HG02623 (cell line): ENCODE results near the gene RLF.
A peak's percentile ranks its signal among the peaks of the same experiment; 100 is the strongest.

Source experiments
- ATAC-seq: cut with Tn5 transposase; IDR thresholded peaks from one replicate; pipeline ENCODE4 v1.9.1; 2021; ENCODE audit warnings: moderate library complexity; ENCODE audit not compliant: unreplicated experiment

The RLF gene

DNA sequence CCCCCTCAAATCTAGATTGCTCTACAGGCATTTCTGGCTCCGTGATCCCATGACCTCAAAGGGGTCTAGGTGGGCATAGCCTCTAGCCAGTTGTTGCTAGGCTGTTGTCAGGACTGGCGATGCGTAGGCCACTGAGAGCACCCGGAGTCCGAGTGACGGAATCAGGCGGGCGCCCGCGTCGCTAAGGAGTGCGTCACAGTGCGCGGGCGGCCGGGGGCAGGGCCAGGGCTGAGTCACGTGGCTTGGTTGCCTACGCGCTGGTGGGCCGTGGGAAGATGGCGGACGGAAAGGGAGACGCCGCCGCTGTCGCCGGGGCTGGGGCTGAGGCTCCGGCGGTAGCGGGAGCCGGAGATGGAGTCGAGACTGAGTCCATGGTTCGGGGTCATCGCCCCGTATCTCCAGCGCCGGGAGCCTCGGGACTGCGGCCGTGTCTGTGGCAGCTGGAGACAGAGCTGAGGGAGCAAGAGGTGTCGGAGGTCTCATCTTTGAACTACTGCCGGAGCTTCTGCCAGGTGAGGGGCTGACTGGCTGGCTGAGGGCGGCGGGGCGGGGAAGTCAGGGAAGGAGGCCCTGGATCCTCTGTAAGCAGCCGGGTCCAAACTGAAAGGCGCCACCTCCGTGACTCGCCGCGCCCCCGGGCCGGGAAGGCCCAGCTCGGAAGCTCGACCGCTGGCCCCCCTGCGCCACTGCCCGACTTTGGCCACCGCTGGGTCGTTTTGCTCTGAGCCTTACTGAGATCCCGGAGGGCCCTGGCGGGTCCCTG is at the start of gene RLF:
Gene RLF, plus strand, starts transcription at position 263 of the 763 bp plus-strand sequence. Its CDS starts 13 bp downstream, at position 276.
- peak; percentile 83 for ATAC-seq

GRCh38 chr1:40114400-40114799 is 46.8 kb upstream of the RLF start:
- ATAC-seq = no peak

- no peak for ATAC-seq
Observed at GRCh38 chr1:40120128-40120527, 41.1 kb upstream of the RLF start.

GRCh38 chr1:40122855-40123254 is 38.3 kb upstream of the RLF start:
- no peak for ATAC-seq

- ATAC-seq = no peak
Observed at GRCh38 chr1:40130892-40131291, 30.3 kb upstream of the RLF start.

DNA sequence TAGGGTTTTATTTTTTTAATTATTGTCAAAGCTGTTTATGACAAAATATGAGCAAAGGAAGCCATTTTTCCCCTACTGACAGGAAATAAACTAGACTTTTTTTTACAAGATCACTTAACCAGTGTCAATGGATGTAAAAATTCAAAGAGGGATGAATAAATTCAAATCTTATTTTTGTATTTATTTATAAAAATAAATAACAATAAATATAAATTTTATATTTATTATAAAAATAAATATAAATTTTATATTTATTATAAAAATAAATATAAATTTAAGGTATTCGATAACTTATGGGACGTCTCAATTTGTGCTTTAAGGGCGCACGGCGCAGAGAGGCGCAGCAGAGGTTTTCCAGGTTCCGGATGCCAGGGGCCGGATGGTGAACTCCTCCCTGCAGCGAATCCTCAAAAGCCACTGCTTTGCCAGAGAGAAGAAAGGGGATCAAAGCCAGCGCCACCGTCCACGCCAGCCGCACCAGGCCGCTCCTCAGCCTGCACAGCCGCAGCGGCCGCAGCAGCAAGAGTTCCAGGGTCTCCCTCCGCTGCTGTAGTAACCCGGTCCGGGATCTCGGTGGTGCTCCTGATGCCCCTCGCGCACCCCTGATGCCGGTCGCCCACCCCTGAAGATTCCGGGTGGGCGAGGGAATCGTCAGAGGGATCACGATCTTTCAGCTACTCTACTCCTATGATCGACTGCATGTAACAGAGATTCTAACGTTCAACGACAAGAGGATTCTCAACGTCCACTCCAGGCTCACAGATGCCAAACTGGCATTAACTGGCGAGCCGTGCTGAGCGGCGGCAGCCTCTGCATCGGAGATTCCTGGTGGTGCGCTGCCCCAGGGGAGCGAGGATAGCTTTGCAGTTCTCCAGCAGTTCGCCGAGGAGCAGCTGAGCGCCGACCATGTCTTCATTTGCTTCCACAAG is 28.5 kb upstream of the RLF start:
- ATAC-seq = no peak

- ATAC-seq = no peak
Observed at GRCh38 chr1:40133312-40133665, 27.9 kb upstream of the RLF start.

GRCh38 chr1:40133839-40134238 is 27.3 kb upstream of the RLF start:
- ATAC-seq = no peak

GRCh38 chr1:40140211-40140973 is 20.8 kb upstream of the RLF start:
- no peak for ATAC-seq

GRCh38 chr1:40141878-40142535 is 19.2 kb upstream of the RLF start:
- no peak for ATAC-seq

DNA sequence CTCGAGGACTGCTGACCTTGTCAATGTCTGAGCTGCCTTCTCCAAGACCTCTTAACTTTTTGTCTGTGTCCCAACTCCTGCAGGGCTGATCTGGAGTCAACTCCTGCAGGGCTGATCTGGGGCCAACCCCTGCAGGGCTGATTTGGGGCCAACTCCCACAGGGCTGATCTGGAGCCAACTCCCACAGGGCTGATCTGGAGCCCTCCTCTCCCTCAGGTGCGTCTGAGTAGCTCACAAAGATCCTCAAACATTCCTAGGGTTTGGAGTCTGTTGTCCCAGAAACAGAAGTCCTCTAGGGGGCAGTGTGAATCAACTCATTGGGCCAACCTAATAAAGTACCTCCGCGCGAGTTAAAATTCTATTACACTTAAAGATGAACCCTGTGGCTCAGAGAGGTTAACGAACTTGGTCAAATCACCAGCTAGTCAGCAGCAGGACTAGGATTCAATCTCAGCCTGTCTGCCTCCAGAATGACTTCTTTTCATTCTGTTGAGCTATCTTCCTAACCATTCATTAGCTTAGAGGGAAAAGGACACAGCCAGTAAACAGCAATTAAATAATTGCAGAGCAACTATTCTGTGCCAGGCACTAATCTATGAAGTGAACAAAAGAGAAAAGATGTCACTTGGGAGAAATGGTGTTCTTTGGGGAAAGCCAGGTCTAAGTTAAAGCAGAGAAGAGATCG is 17.2 kb upstream of the RLF start:
- ATAC-seq = no peak

GRCh38 chr1:40151457-40152079 is 9.6 kb upstream of the RLF start:
- no peak for ATAC-seq

GRCh38 chr1:40153073-40153770 is 8.0 kb upstream of the RLF start:
- no peak for ATAC-seq

- ATAC-seq = no peak
Observed at GRCh38 chr1:40155135-40155534, 6.1 kb upstream of the RLF start.

DNA sequence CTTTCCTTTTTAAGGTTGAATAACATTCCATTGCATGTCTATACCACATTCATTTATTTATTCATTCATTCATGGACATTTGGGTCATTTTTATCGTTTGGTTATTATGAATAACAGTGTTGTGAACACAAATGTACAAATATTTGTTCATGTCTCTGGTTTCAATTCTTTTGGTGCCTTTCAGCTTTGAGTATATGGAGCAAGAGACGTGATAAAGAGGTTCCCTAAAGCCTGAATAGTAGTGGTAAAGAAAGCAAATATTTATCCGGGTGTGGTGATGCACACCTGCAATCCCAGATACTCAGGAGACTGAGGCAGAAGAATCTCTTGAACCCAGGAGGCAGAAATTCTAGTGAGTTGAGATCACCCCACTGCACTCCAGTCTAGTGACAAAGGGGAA is 5.3 kb upstream of the RLF start:
- no peak for ATAC-seq

DNA sequence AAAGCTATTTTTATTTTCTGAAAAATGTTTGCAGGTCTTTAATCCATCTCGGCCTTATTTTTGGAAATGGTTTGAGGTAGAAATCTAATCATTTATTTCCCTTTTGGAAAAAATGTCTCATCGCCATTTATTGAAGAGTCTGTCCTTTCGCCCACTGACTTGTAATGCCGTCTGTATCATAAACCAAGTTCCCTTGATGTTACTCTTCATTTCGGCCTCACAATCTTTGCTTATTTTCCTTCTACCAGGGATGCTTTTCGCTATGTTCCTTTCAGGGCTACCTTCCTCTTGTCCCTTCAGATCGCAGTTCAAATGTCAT is 422 bp upstream of the RLF start:
- ATAC-seq = no peak

GRCh38 chr1:40161888-40162397 is 756 bp downstream of the RLF start:
- ATAC-seq = no peak

GRCh38 chr1:40162753-40163441 is 1.7 kb downstream of the RLF start:
- ATAC-seq = no peak

DNA sequence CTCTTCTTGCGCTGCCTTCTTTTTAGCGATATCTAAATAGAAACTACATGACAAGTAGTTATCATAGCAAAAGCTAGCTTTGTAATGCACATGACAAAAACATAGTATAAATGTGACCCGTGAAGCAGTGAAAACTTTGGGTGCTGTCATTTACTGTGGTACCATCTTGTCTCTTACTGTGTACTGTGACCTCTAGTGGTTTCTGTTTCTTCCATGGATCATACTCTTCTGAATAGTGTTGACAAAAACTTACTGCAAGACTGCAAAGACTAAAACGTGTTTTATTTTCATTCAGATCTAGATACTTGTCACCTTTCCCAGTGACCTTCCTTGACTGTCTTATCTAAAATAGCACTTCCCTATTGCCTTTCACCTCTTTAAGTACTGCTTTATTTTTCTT is 6.1 kb downstream of the RLF start:
- ATAC-seq = no peak
